ENCODE data around the gene COQ10A. TPM values are rescaled to one million over a fixed set of nuclear protein-coding genes. Genes with fewer than 3 reads are reported as not detected.

The COQ10A gene
- total and polyA plus RNA-seq, 2 of the 8 experiments (the other 6 are each of a cell fraction or from before 2014, with no cell fraction given): 21.8 to 42.9 TPM

GRCh38 chr12:56242986-56243385 lies 23.8 kb upstream of the COQ10A start:
- H3K56ac ChIP-seq (replicated peaks; ENCODE audit: insufficient read length, low read depth, low read length): no peak overlapping the region
- CTCF ChIA-PET (ENCODE audit: partially characterized antibody): interaction anchor here (0.7 kb wide), 1 partner anchor 21 kb away, joined by 3 read pairs; the partner anchor contains the start of gene RNF41
- H2BK5ac ChIP-seq (ENCODE audit: low read depth, low read length): no peak overlapping the region
- no peak overlapping the region for H2BK15ac ChIP-seq (ENCODE audit: low read length)
- H3K9me3 ChIP-seq (ENCODE audit: insufficient read depth in 2 of 2, low read depth in 1 of 2, low read length in 1 of 2): no peaks in the 10 kb centered on the region
- no peak overlapping the region for H2AK5ac ChIP-seq (ENCODE audit: low read depth, low read length)
- WGBS, 2 experiments (ENCODE audit: extremely low coverage in 1 of 2, insufficient coverage in 1 of 2, insufficient read length in 1 of 2, insufficient replicate concordance in 2 of 2, low coverage in 1 of 2, low lambda C conversion rate in 2 of 2, missing lambda C conversion rate in 1 of 2): 96% methylated on average over 13 of the region's 13 CpGs; no CpG with 5 or more reads in 1 of the 2 experiments
- H3K27ac ChIP-seq (ENCODE audit: low read depth, low read length): no peak overlapping the region
- H3K23ac ChIP-seq (ENCODE audit: insufficient read length): no peak overlapping the region
- FAIRE-seq (no peak), DNase-seq (ENCODE audit: low read depth in 1 of 2, low spot score in 2 of 2) (no peak)
- POLR2A ChIA-PET (ENCODE audit: partially characterized antibody): interaction anchor here (1.0 kb wide), 1 partner anchor 21 kb away, joined by 3 read pairs; no protein-coding TSS in a partner anchor
- H3K36me3 ChIP-seq (ENCODE audit: control insufficient read depth in 2 of 4, insufficient read depth in 4 of 4, low read length in 3 of 4): peaks cover 15 to 63% (median 43%) of the 10 kb centered on the region in 4 experiments
- no peak overlapping the region for H3K9ac ChIP-seq (replicated peaks in 1 of 4; ENCODE audit: extremely low read depth in 1 of 4, low read depth in 3 of 4, low read length in 3 of 4)
- no peak overlapping the region for H2BK20ac ChIP-seq (ENCODE audit: low read length)
- H3K79me1 ChIP-seq (ENCODE audit: low read depth, low read length): no peaks in the 10 kb centered on the region
- no peak overlapping the region for H4K5ac ChIP-seq (ENCODE audit: insufficient read length, low read depth, low read length)
- no peak overlapping the region for H3K4me2 ChIP-seq (ENCODE audit: insufficient read depth in 1 of 2, low read depth in 2 of 2, low read length in 2 of 2)
- H3K79me2 ChIP-seq (ENCODE audit: control insufficient read depth in 1 of 2, insufficient read depth in 2 of 2, low read length in 2 of 2): no peaks in the 10 kb centered on the region
- H3K27me3 ChIP-seq (replicated peaks in 1 of 4; ENCODE audit: control insufficient read depth in 3 of 4, extremely low read depth in 1 of 4, insufficient read depth in 3 of 4, low read length in 3 of 4): no peaks in the 10 kb centered on the region
- peaks cover 0 to 2% (median 0%) of the 10 kb centered on the region in 4 experiments; a peak in 2 of 7 replicates for H3K4me1 ChIP-seq (replicated peaks in 1 of 4; ENCODE audit: control insufficient read depth in 3 of 4, insufficient read depth in 4 of 4, low read length in 3 of 4)
- H3K23me2 ChIP-seq (ENCODE audit: low read depth, low read length): no peaks in the 10 kb centered on the region
- peaks cover 0 to 5% of the 10 kb centered on the region in 2 experiments for H4K20me1 ChIP-seq (replicated peaks in 1 of 2; ENCODE audit: control insufficient read depth in 1 of 2, insufficient read depth in 2 of 2, low read length in 2 of 2)
- H3K4me3 ChIP-seq (ENCODE audit: extremely low read depth in 1 of 4, insufficient read depth in 2 of 4, low read depth in 3 of 4, low read length in 4 of 4): no peak overlapping the region
- no peak overlapping the region for H2AFZ ChIP-seq (ENCODE audit: low read length)
- H2BK12ac ChIP-seq (ENCODE audit: low read depth, low read length): no peak overlapping the region
- H3K18ac ChIP-seq (ENCODE audit: extremely low read depth, low read length): no peak overlapping the region
- H4K91ac ChIP-seq (replicated peaks; ENCODE audit: insufficient read length, low read length): no peak overlapping the region
- H3K4ac ChIP-seq (replicated peaks; ENCODE audit: insufficient read length, low read depth, low read length): no peak overlapping the region
- no peak overlapping the region for H3K14ac ChIP-seq (ENCODE audit: insufficient read length)
- no peak overlapping the region for H2BK120ac ChIP-seq (replicated peaks; ENCODE audit: low read depth, low read length)
- no peak overlapping the region for H4K8ac ChIP-seq (ENCODE audit: extremely low read depth, insufficient read depth, low read length)
- no peak for TF ChIP-seq RXRA (IDR thresholded peaks at IDR 0.05; ENCODE audit: insufficient read depth, low read depth, low read length)
- TF ChIP-seq SIRT6 (IDR thresholded peaks at IDR 0.05; ENCODE audit: low read length): no peak
- no peak for TF ChIP-seq TBP (IDR thresholded peaks at IDR 0.05; ENCODE audit: low read depth, low read length)
- no peak for TF ChIP-seq BACH1 (IDR thresholded peaks at IDR 0.05; ENCODE audit: low read length)
- no peak for TF ChIP-seq MAX (IDR thresholded peaks at IDR 0.05)
- TF ChIP-seq CEBPB (IDR thresholded peaks at IDR 0.05; ENCODE audit: low read depth, low read length): no peak
